ENCODE measurements around the gene CFDP1.

CFDP1 gene

GRCh38 chr16:75264457-75264998 is 168.8 kb downstream of the CFDP1 start:
- Histone ChIP-seq H3F3A (ENCODE audit: low read depth) (no peaks in the 10 kb centered on the region), H3K79me2 (ENCODE audit: insufficient read depth, low read length) (no peaks in the 10 kb centered on the region), H2AFZ (ENCODE audit: low read length) (no peak overlapping the region), H3K9me2 (replicated peaks; ENCODE audit: low read depth, low read length) (no peaks in the 10 kb centered on the region), H3K9me3 (ENCODE audit: insufficient read depth, low read depth, low read length) (no peaks in the 10 kb centered on the region), H3K4me2 (ENCODE audit: low read depth, low read length, poor library complexity, severe bottlenecking) (no peak overlapping the region), H3K9ac (ENCODE audit: low read depth, low read length, poor library complexity, severe bottlenecking) (no peak overlapping the region), H3K4me3 (ENCODE audit: low read length, poor library complexity, severe bottlenecking) (no peak overlapping the region), H3K36me3 (ENCODE audit: insufficient read depth, low read length) (no peaks in the 10 kb centered on the region), H4K20me1 (ENCODE audit: insufficient read depth, low read length, poor library complexity, severe bottlenecking) (no peaks in the 10 kb centered on the region), H3K4me1 (ENCODE audit: insufficient read depth, low read length, poor library complexity, severe bottlenecking) (no peaks in the 10 kb centered on the region), H3K27me3 (ENCODE audit: insufficient read depth, low read length, poor library complexity, severe bottlenecking) (no peaks in the 10 kb centered on the region)
- no peak for TF ChIP-seq CTCF (conservative IDR thresholded peaks at IDR 0.05; ENCODE audit: low read length)
- no peak for TF ChIP-seq EZH2phosphoT487 (IDR thresholded peaks at IDR 0.05; ENCODE audit: borderline replicate concordance)

- H3K4me2 ChIP-seq (ENCODE audit: low read depth, low read length, poor library complexity, severe bottlenecking), result no peak overlapping the region
- no peaks in the 10 kb centered on the region for H4K20me1 ChIP-seq (ENCODE audit: insufficient read depth, low read length, poor library complexity, severe bottlenecking)
- H3F3A ChIP-seq (ENCODE audit: low read depth), result no peaks in the 10 kb centered on the region
- peaks cover under 1% of the 10 kb centered on the region for H3K27me3 ChIP-seq (ENCODE audit: insufficient read depth, low read length, poor library complexity, severe bottlenecking)
- H3K79me2 ChIP-seq (ENCODE audit: insufficient read depth, low read length), result no peaks in the 10 kb centered on the region
- no peak overlapping the region for H3K4me3 ChIP-seq (ENCODE audit: low read length, poor library complexity, severe bottlenecking)
- no peak overlapping the region for H2AFZ ChIP-seq (ENCODE audit: low read length)
- TF ChIP-seq EZH2phosphoT487 (IDR thresholded peaks at IDR 0.05; ENCODE audit: borderline replicate concordance) (no peak), CTCF (conservative IDR thresholded peaks at IDR 0.05; ENCODE audit: low read length) (no peak)
- H3K4me1 ChIP-seq (ENCODE audit: insufficient read depth, low read length, poor library complexity, severe bottlenecking), result no peaks in the 10 kb centered on the region
- H3K9ac ChIP-seq (ENCODE audit: low read depth, low read length, poor library complexity, severe bottlenecking), result no peak overlapping the region
- H3K9me2 ChIP-seq (replicated peaks; ENCODE audit: low read depth, low read length), result no peaks in the 10 kb centered on the region
- H3K36me3 ChIP-seq (ENCODE audit: insufficient read depth, low read length), result no peaks in the 10 kb centered on the region
- no peaks in the 10 kb centered on the region for H3K9me3 ChIP-seq (ENCODE audit: insufficient read depth, low read depth, low read length)
Measured at GRCh38 chr16:75263963-75264445, 169.3 kb downstream of the CFDP1 start.

DNA sequence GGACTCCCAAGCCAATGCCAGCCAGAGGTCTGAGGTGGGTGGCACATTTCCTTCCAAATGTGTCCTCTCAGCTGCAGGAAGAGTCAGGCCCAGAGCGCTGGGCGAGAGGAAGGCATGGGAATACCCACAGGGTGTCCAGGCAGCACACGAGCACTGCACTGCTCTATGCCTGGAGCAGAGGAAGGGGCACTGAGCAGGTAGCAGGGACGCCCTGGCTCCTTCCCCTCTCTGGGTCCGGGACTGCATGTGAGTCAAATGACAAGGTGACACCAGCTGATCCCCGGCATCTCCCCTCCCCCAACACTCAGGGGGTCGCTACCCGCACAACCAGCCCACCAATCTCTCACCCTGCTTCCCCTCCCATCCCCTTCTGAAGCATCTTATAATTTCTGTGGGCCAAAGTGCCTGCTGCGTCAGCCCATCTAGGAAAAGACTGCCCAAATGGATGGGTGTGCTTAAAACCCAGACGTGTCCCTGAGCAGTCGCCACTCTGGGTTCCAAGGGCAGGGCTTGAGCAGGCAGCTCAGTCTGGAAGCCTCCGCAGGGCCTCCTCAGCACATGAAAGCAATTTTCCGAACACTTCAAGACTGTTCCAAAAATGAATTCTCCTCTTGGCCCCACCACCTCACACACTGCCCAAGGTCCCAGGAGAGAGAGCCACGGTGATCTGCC is 169.9 kb downstream of the CFDP1 start:
- Histone ChIP-seq H3K27me3 (ENCODE audit: insufficient read depth, low read length, poor library complexity, severe bottlenecking) (peaks cover 6% of the 10 kb centered on the region), H3K79me2 (ENCODE audit: insufficient read depth, low read length) (no peaks in the 10 kb centered on the region), H3K4me3 (ENCODE audit: low read length, poor library complexity, severe bottlenecking) (no peak overlapping the region), H3K4me1 (ENCODE audit: insufficient read depth, low read length, poor library complexity, severe bottlenecking) (no peaks in the 10 kb centered on the region), H3K9ac (ENCODE audit: low read depth, low read length, poor library complexity, severe bottlenecking) (no peak overlapping the region), H3F3A (ENCODE audit: low read depth) (no peaks in the 10 kb centered on the region), H4K20me1 (ENCODE audit: insufficient read depth, low read length, poor library complexity, severe bottlenecking) (no peaks in the 10 kb centered on the region), H3K4me2 (ENCODE audit: low read depth, low read length, poor library complexity, severe bottlenecking) (no peak overlapping the region), H3K36me3 (ENCODE audit: insufficient read depth, low read length) (no peaks in the 10 kb centered on the region), H2AFZ (ENCODE audit: low read length) (no peak overlapping the region), H3K9me3 (ENCODE audit: insufficient read depth, low read depth, low read length) (no peaks in the 10 kb centered on the region), H3K9me2 (replicated peaks; ENCODE audit: low read depth, low read length) (no peaks in the 10 kb centered on the region)
- TF ChIP-seq EZH2phosphoT487 (IDR thresholded peaks at IDR 0.05; ENCODE audit: borderline replicate concordance), result no peak
- TF ChIP-seq CTCF (conservative IDR thresholded peaks at IDR 0.05; ENCODE audit: low read length), result no peak

All from Loucy (cell line).